ENCODE results near the gene ZNF222.

The ZNF222 gene

GRCh38 chr19:44005973-44006372 is 19.2 kb upstream of the ZNF222 start:
- Histone ChIP-seq H3K27me3 (replicated peaks; ENCODE audit: control insufficient read depth, insufficient read depth, low read length, poor library complexity, severe bottlenecking) (no peaks in the 10 kb centered on the region), H3K4me3 (ENCODE audit: insufficient read depth, low read depth, low read length, poor library complexity, severe bottlenecking) (no peak overlapping the region), H3K36me3 (ENCODE audit: control insufficient read depth, insufficient read depth, low read length) (peaks cover 45% of the 10 kb centered on the region), H3K27ac (ENCODE audit: insufficient read depth, low read length, poor library complexity, severe bottlenecking) (no peak overlapping the region), H3K4me1 (ENCODE audit: control insufficient read depth, insufficient read depth, low read length, poor library complexity, severe bottlenecking) (peaks cover 10% of the 10 kb centered on the region), H3K9me3 (ENCODE audit: control insufficient read depth, low read length) (peaks cover 27% of the 10 kb centered on the region)
- no peak for DNase-seq

- peaks cover 60% of the 10 kb centered on the region for H3K36me3 ChIP-seq (ENCODE audit: control insufficient read depth, insufficient read depth, low read length)
These were observed 17.7 kb upstream of the ZNF222 start for GRCh38 chr19:44007473-44007872.

GRCh38 chr19:44010468-44010867 is 14.7 kb upstream of the ZNF222 start:
- Histone ChIP-seq H3K4me1 (ENCODE audit: control insufficient read depth, insufficient read depth, low read length, poor library complexity, severe bottlenecking) (no peaks in the 10 kb centered on the region), H3K36me3 (ENCODE audit: control insufficient read depth, insufficient read depth, low read length) (peaks cover 62% of the 10 kb centered on the region), H3K9me3 (ENCODE audit: control insufficient read depth, low read length) (peaks cover 40% of the 10 kb centered on the region), H3K4me3 (ENCODE audit: insufficient read depth, low read depth, low read length, poor library complexity, severe bottlenecking) (no peak overlapping the region), H3K27ac (ENCODE audit: insufficient read depth, low read length, poor library complexity, severe bottlenecking) (no peak overlapping the region), H3K27me3 (replicated peaks; ENCODE audit: control insufficient read depth, insufficient read depth, low read length, poor library complexity, severe bottlenecking) (no peaks in the 10 kb centered on the region)
- DNase-seq = no peak

More at GRCh38 chr19:44007473-44007872, 17.7 kb upstream of the ZNF222 start:
- no peak for DNase-seq
- H3K27ac ChIP-seq (ENCODE audit: insufficient read depth, low read length, poor library complexity, severe bottlenecking) = no peak overlapping the region
- no peaks in the 10 kb centered on the region for H3K27me3 ChIP-seq (replicated peaks; ENCODE audit: control insufficient read depth, insufficient read depth, low read length, poor library complexity, severe bottlenecking)
- H3K9me3 ChIP-seq (ENCODE audit: control insufficient read depth, low read length) = peaks cover 38% of the 10 kb centered on the region
- no peak overlapping the region for H3K4me3 ChIP-seq (ENCODE audit: insufficient read depth, low read depth, low read length, poor library complexity, severe bottlenecking)
- peaks cover 10% of the 10 kb centered on the region for H3K4me1 ChIP-seq (ENCODE audit: control insufficient read depth, insufficient read depth, low read length, poor library complexity, severe bottlenecking)

GRCh38 chr19:44019498-44019897 is 5.7 kb upstream of the ZNF222 start:
- Histone ChIP-seq H3K4me1 (ENCODE audit: control insufficient read depth, insufficient read depth, low read length, poor library complexity, severe bottlenecking) (no peaks in the 10 kb centered on the region), H3K4me3 (ENCODE audit: insufficient read depth, low read depth, low read length, poor library complexity, severe bottlenecking) (no peak overlapping the region), H3K27ac (ENCODE audit: insufficient read depth, low read length, poor library complexity, severe bottlenecking) (no peak overlapping the region), H3K36me3 (ENCODE audit: control insufficient read depth, insufficient read depth, low read length) (no peaks in the 10 kb centered on the region), H3K27me3 (replicated peaks; ENCODE audit: control insufficient read depth, insufficient read depth, low read length, poor library complexity, severe bottlenecking) (no peaks in the 10 kb centered on the region), H3K9me3 (ENCODE audit: control insufficient read depth, low read length) (no peaks in the 10 kb centered on the region)
- no peak for DNase-seq

GRCh38 chr19:44021221-44021620 is 4.0 kb upstream of the ZNF222 start:
- Histone ChIP-seq H3K4me3 (ENCODE audit: insufficient read depth, low read depth, low read length, poor library complexity, severe bottlenecking) (no peak overlapping the region), H3K9me3 (ENCODE audit: control insufficient read depth, low read length) (no peaks in the 10 kb centered on the region), H3K27ac (ENCODE audit: insufficient read depth, low read length, poor library complexity, severe bottlenecking) (no peak overlapping the region), H3K36me3 (ENCODE audit: control insufficient read depth, insufficient read depth, low read length) (no peaks in the 10 kb centered on the region), H3K27me3 (replicated peaks; ENCODE audit: control insufficient read depth, insufficient read depth, low read length, poor library complexity, severe bottlenecking) (no peaks in the 10 kb centered on the region), H3K4me1 (ENCODE audit: control insufficient read depth, insufficient read depth, low read length, poor library complexity, severe bottlenecking) (peaks cover 6% of the 10 kb centered on the region)
- DNase-seq = no peak

- no peak overlapping the region for H3K27ac ChIP-seq (ENCODE audit: insufficient read depth, low read length, poor library complexity, severe bottlenecking)
- H3K9me3 ChIP-seq (ENCODE audit: control insufficient read depth, low read length) = peaks cover 4% of the 10 kb centered on the region
These were observed 321 bp upstream of the ZNF222 start for GRCh38 chr19:44024900-44025216.

GRCh38 chr19:44026622-44027021 is 1.4 kb downstream of the ZNF222 start:
- Histone ChIP-seq H3K36me3 (ENCODE audit: control insufficient read depth, insufficient read depth, low read length) (peaks cover 50% of the 10 kb centered on the region), H3K4me3 (ENCODE audit: insufficient read depth, low read depth, low read length, poor library complexity, severe bottlenecking) (no peak overlapping the region), H3K27me3 (replicated peaks; ENCODE audit: control insufficient read depth, insufficient read depth, low read length, poor library complexity, severe bottlenecking) (no peaks in the 10 kb centered on the region), H3K9me3 (ENCODE audit: control insufficient read depth, low read length) (peaks cover 16% of the 10 kb centered on the region), H3K27ac (ENCODE audit: insufficient read depth, low read length, poor library complexity, severe bottlenecking) (no peak overlapping the region), H3K4me1 (ENCODE audit: control insufficient read depth, insufficient read depth, low read length, poor library complexity, severe bottlenecking) (peaks cover 6% of the 10 kb centered on the region)
- DNase-seq = no peak

More at GRCh38 chr19:44024900-44025216, 321 bp upstream of the ZNF222 start:
- Histone ChIP-seq H3K36me3 (ENCODE audit: control insufficient read depth, insufficient read depth, low read length) (peaks cover 33% of the 10 kb centered on the region), H3K4me3 (ENCODE audit: insufficient read depth, low read depth, low read length, poor library complexity, severe bottlenecking) (peak overlapping the region; percentile 79), H3K27me3 (replicated peaks; ENCODE audit: control insufficient read depth, insufficient read depth, low read length, poor library complexity, severe bottlenecking) (no peaks in the 10 kb centered on the region), H3K4me1 (ENCODE audit: control insufficient read depth, insufficient read depth, low read length, poor library complexity, severe bottlenecking) (peaks cover 6% of the 10 kb centered on the region)
- no peak for DNase-seq

- Histone ChIP-seq H3K4me1 (ENCODE audit: control insufficient read depth, insufficient read depth, low read length, poor library complexity, severe bottlenecking) (no peaks in the 10 kb centered on the region), H3K27me3 (replicated peaks; ENCODE audit: control insufficient read depth, insufficient read depth, low read length, poor library complexity, severe bottlenecking) (no peaks in the 10 kb centered on the region), H3K4me3 (ENCODE audit: insufficient read depth, low read depth, low read length, poor library complexity, severe bottlenecking) (no peak overlapping the region), H3K9me3 (ENCODE audit: control insufficient read depth, low read length) (peaks cover 52% of the 10 kb centered on the region), H3K36me3 (ENCODE audit: control insufficient read depth, insufficient read depth, low read length) (peaks cover 56% of the 10 kb centered on the region), H3K27ac (ENCODE audit: insufficient read depth, low read length, poor library complexity, severe bottlenecking) (no peak overlapping the region)
- no peak for DNase-seq
These were observed 6.9 kb downstream of the ZNF222 start for GRCh38 chr19:44032001-44032610.

- Histone ChIP-seq H3K36me3 (ENCODE audit: control insufficient read depth, insufficient read depth, low read length) (no peaks in the 10 kb centered on the region), H3K4me3 (ENCODE audit: insufficient read depth, low read depth, low read length, poor library complexity, severe bottlenecking) (no peak overlapping the region), H3K9me3 (ENCODE audit: control insufficient read depth, low read length) (peaks cover 3% of the 10 kb centered on the region), H3K27me3 (replicated peaks; ENCODE audit: control insufficient read depth, insufficient read depth, low read length, poor library complexity, severe bottlenecking) (no peaks in the 10 kb centered on the region), H3K4me1 (ENCODE audit: control insufficient read depth, insufficient read depth, low read length, poor library complexity, severe bottlenecking) (no peaks in the 10 kb centered on the region), H3K27ac (ENCODE audit: insufficient read depth, low read length, poor library complexity, severe bottlenecking) (no peak overlapping the region)
- DNase-seq = no peak
These were observed 17.0 kb downstream of the ZNF222 start for GRCh38 chr19:44042147-44042546.

GRCh38 chr19:44050740-44051649 is 25.8 kb downstream of the ZNF222 start:
- Histone ChIP-seq H3K36me3 (ENCODE audit: control insufficient read depth, insufficient read depth, low read length) (no peaks in the 10 kb centered on the region), H3K27me3 (replicated peaks; ENCODE audit: control insufficient read depth, insufficient read depth, low read length, poor library complexity, severe bottlenecking) (no peaks in the 10 kb centered on the region), H3K27ac (ENCODE audit: insufficient read depth, low read length, poor library complexity, severe bottlenecking) (no peak overlapping the region), H3K4me3 (ENCODE audit: insufficient read depth, low read depth, low read length, poor library complexity, severe bottlenecking) (peak overlapping the region; percentile 73), H3K4me1 (ENCODE audit: control insufficient read depth, insufficient read depth, low read length, poor library complexity, severe bottlenecking) (no peaks in the 10 kb centered on the region), H3K9me3 (ENCODE audit: control insufficient read depth, low read length) (no peaks in the 10 kb centered on the region)
- no peak for DNase-seq

Data from effector memory CD4-positive, alpha-beta T cell (primary cell).